Measurements from ENCODE around the gene MOBP.

DNA sequence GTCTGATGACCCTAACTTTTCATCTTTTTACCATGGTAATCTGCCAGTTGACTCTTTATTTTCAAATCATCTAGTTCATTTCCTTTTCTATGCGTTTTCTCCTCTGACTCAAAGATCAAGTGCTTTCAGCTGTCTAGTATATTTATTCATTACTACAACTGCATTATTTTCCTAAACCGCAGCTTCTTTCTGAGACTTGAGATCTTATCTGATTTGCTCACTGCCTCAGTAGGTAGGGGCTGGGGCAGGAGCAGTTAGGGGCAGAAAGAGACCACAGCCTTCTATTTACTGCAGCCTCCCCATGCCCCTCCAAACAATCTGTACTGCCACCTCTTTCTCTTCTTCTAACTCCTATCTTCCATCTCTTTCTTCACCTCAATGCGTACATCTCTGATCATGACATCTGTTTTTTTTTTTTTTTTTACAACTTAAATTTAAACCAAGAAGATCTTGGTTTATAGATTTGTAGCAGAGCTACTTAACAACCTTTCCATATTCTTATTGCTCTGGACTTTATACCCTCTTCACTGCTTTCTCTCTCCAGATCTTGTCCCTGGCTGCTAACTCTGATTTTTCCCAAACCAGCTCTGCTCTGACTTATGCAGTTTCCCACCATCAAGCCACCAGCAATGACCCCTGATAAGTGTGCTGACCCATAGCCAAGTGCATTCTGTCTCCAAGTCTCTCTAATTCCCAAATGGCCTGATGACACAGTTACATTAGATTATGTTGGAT is 52.2 kb downstream of the MOBP start:
- TF ChIP-seq, protein P1, sequence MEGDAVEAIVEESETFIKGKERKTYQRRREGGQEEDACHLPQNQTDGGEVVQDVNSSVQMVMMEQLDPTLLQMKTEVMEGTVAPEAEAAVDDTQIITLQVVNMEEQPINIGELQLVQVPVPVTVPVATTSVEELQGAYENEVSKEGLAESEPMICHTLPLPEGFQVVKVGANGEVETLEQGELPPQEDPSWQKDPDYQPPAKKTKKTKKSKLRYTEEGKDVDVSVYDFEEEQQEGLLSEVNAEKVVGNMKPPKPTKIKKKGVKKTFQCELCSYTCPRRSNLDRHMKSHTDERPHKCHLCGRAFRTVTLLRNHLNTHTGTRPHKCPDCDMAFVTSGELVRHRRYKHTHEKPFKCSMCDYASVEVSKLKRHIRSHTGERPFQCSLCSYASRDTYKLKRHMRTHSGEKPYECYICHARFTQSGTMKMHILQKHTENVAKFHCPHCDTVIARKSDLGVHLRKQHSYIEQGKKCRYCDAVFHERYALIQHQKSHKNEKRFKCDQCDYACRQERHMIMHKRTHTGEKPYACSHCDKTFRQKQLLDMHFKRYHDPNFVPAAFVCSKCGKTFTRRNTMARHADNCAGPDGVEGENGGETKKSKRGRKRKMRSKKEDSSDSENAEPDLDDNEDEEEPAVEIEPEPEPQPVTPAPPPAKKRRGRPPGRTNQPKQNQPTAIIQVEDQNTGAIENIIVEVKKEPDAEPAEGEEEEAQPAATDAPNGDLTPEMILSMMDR (IDR thresholded peaks at IDR 0.05), result no peak
- TF ChIP-seq POLR2AphosphoS5 (IDR thresholded peaks at IDR 0.05) (no peak), POLR2A (IDR thresholded peaks at IDR 0.05) (no peak)
